Endothelial cell (in vitro differentiated cells): ENCODE measurements around the gene MED19. TPM values are rescaled to one million over a fixed set of nuclear protein-coding genes. Genes with fewer than 3 reads are reported as not detected.
"Not testable (repeated sequence)": the region's sequence is repeated elsewhere in the genome, so short reads cannot be mapped to it uniquely, and the experiment has no call there.

ENCODE experiments used
- DNase-seq: peaks from one replicate; pipeline ENCODE4 v3.0.0; 2021; ENCODE audit warnings: low spot score
- H3K27ac Mint-ChIP-seq: one replicate; pipeline ENCODE4 v1.8.0; 2021; ENCODE audit warnings: mixed read lengths, inconsistent platforms; ENCODE audit not compliant: unreplicated experiment
- H3K27me3 Mint-ChIP-seq: one replicate; pipeline ENCODE4 v1.8.0; 2021; ENCODE audit warnings: mild to moderate bottlenecking, moderate library complexity, mixed read lengths, inconsistent platforms; ENCODE audit not compliant: unreplicated experiment
- H3K36me3 Mint-ChIP-seq: one replicate; pipeline ENCODE4 v1.8.0; 2021; ENCODE audit warnings: mild to moderate bottlenecking, low read depth, mixed read lengths, inconsistent platforms; ENCODE audit not compliant: unreplicated experiment
- H3K4me1 Mint-ChIP-seq: one replicate; pipeline ENCODE4 v1.8.0; 2021; ENCODE audit warnings: mild to moderate bottlenecking, mixed read lengths, inconsistent platforms; ENCODE audit not compliant: unreplicated experiment
- H3K4me3 Mint-ChIP-seq: one replicate; pipeline ENCODE4 v1.8.0; 2021; ENCODE audit warnings: mild to moderate bottlenecking, mixed read lengths, inconsistent platforms; ENCODE audit not compliant: unreplicated experiment
- H3K9me3 Mint-ChIP-seq: one replicate; pipeline ENCODE4 v1.8.0; 2021; ENCODE audit warnings: mixed read lengths, inconsistent platforms; ENCODE audit not compliant: unreplicated experiment
- CTCF ChIP-seq: fragments of 200-600 bp; sonication (generic); IDR thresholded peaks from one replicate; pipeline ENCODE4 v1.5.0; 2021; ENCODE audit warnings: antibody characterized with exemption; ENCODE audit not compliant: unreplicated experiment
- total RNA-seq: library from RNA; stranded (reverse); fragmentation: NEBNext Ultra II Directional; extraction: Animal tissue kit (Norgen Biotek cat#: 25700); gene quantifications from one replicate; pipeline ENCODE4 v1.2.1, GENCODE V29; 2021; ENCODE audit not compliant: unreplicated experiment

The MED19 gene
- total RNA-seq, 1 donor from 2014 or later: 20.5 TPM

GRCh38 chr11:57699813-57700212 lies 12.2 kb downstream of the MED19 start:
- no peak for DNase-seq
- H3K9me3 Mint-ChIP-seq: no peaks in the 10 kb centered on the region
- H3K4me3 Mint-ChIP-seq: no peak overlapping the region
- no peak for TF ChIP-seq CTCF
- H3K27me3 Mint-ChIP-seq: no peaks in the 10 kb centered on the region
- no peaks in the 10 kb centered on the region for H3K4me1 Mint-ChIP-seq
- H3K27ac Mint-ChIP-seq: no peak overlapping the region
- H3K36me3 Mint-ChIP-seq: peaks cover 46% of the 10 kb centered on the region

DNA sequence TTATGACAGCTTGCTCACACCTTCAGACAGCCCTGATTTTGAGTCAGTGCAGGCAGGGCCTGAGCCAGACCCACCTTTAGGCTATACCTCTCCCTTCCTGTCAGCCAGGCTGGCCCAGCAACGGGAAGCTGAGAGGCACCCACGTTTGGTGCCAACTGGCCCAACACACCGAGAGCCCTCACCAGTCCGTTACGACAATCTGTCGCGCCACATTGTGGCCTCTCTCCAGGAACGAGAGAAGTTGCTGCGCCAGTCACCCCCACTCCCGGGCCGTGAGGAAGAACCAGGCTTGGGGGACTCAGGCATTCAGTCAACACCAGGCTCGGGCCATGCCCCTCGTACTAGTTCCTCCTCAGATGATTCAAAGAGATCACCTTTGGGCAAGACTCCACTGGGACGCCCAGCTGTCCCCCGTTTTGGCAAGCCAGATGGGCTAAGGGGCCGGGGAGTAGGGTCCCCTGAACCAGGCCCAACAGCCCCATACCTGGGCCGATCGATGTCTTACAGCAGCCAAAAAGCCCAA lies 13.1 kb downstream of the MED19 start:
- no peaks in the 10 kb centered on the region for H3K4me1 Mint-ChIP-seq
- no peak overlapping the region for H3K4me3 Mint-ChIP-seq
- no peak overlapping the region for H3K27ac Mint-ChIP-seq
- H3K27me3 Mint-ChIP-seq: no peaks in the 10 kb centered on the region
- H3K36me3 Mint-ChIP-seq: peaks cover 41% of the 10 kb centered on the region
- no peak for DNase-seq
- TF ChIP-seq CTCF: no peak
- no peaks in the 10 kb centered on the region for H3K9me3 Mint-ChIP-seq

DNA sequence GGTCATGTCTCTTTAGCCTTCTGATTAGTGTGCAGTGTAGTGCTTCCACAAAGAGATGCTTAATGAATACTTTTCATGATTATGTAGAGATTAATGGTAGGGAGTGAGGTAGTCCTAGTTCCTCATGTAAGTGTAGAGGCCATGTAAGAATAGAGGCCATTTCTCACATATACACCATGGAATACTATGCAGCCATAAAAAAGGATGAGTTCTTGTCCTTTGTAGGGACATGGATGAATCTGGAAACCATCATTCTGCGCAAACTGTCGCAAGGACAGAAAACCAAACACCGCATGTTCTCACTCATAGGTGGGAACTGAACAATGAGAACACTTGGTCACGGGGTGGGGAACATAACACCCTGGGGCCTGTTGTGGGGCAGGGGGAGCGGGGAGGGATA lies 21.5 kb downstream of the MED19 start:
- DNase-seq, H3K27ac Mint-ChIP-seq, H3K4me1 Mint-ChIP-seq, H3K27me3 Mint-ChIP-seq, H3K9me3 Mint-ChIP-seq: not testable (repeated sequence)
- H3K4me3 Mint-ChIP-seq: peak overlapping the region; percentile 33
- peaks cover 36% of the 10 kb centered on the region for H3K36me3 Mint-ChIP-seq

DNA sequence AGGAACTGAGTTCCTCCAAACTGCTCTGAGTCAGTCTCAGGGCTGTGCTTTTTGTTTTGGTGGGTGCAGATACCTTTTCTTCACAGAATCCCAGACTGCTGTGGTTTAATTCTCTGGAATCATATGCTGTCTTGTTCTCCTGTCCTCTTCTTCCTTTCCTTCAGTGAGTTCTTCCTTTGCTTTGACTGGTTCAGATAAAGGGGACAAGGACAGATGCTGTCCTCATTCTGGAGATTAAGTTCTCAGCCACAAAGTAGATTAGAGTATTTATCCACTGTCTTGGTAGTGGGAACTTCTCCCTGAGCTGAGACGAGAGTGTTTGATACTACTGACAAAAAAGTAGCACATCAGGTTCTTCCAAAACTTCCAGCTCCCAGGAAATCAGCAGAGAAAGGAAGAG lies 30.8 kb downstream of the MED19 start:
- DNase-seq: no peak
- Mint-ChIP-seq H3K36me3 (peaks cover 30% of the 10 kb centered on the region), H3K27me3 (no peaks in the 10 kb centered on the region), H3K4me1 (peaks cover 2% of the 10 kb centered on the region), H3K9me3 (no peaks in the 10 kb centered on the region), H3K27ac (no peak overlapping the region), H3K4me3 (no peak overlapping the region)
- no peak for TF ChIP-seq CTCF

DNA sequence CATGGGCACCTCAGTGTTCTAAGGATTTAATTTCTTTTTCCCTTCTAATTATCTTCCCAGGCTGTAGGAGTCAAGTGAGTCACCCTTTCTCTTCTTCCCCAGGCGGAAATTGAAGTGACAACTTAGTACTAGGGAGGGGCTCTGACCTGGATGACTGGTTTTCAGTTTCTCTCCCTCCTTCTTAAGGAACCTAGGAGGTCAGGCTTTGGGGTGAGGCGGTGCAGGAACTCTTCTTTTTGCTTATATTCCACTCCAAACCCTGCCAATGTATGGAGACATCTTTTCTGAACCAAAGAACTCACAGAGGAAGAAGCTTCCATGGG lies 31.5 kb downstream of the MED19 start:
- no peak for DNase-seq
- no peaks in the 10 kb centered on the region for H3K9me3 Mint-ChIP-seq
- peaks cover 6% of the 10 kb centered on the region for H3K4me1 Mint-ChIP-seq
- H3K27me3 Mint-ChIP-seq: no peaks in the 10 kb centered on the region
- peaks cover 30% of the 10 kb centered on the region for H3K36me3 Mint-ChIP-seq
- no peak for TF ChIP-seq CTCF
- H3K27ac Mint-ChIP-seq: no peak overlapping the region
- no peak overlapping the region for H3K4me3 Mint-ChIP-seq

DNA sequence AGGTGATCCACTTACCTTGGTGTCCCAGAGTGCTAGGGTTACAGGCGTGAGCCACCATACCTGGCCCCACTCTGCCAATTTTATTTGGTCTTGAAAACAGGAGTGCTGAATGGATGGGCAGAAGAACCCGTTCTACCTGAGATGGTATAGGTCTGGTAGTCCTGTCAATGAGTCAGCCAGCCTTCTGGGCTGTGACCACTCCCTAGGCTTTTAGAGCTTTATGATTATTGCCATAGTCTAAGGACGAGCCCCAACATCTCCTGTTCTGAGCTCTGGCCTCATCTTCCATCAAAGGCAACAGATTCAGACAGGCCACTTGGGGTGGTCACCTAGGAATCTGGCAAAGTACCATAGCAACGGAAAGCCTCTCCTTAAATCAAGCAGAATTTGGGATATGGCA lies 32.6 kb downstream of the MED19 start:
- no peak for TF ChIP-seq CTCF
- Mint-ChIP-seq H3K27me3 (no peaks in the 10 kb centered on the region), H3K27ac (no peak overlapping the region), H3K36me3 (peaks cover 29% of the 10 kb centered on the region), H3K9me3 (no peaks in the 10 kb centered on the region), H3K4me1 (peaks cover 7% of the 10 kb centered on the region), H3K4me3 (no peak overlapping the region)
- DNase-seq: no peak
